Loucy (cell line): Measurements from ENCODE around the gene EPHB1.
"Not testable (repeated sequence)": the region's sequence is repeated elsewhere in the genome, so short reads cannot be mapped to it uniquely, and the experiment has no call there.

Source experiments
- H2AFZ ChIP-seq: fragments of 200-600 bp; sonication (generic); 2 replicates; pipeline ENCODE4 v1.6.0; 2016; ENCODE audit warnings: antibody characterized with exemption, mild to moderate bottlenecking, low read length, moderate library complexity
- H3F3A ChIP-seq: fragments of 200-600 bp; 2 replicates; pipeline ENCODE4 v1.6.0; 2016; ENCODE audit warnings: antibody characterized with exemption, low read depth, mild to moderate bottlenecking
- H3K27me3 ChIP-seq: fragments of 200-600 bp; sonication (generic); 2 replicates; pipeline ENCODE4 v1.6.1; 2014; ENCODE audit warnings: low read length, mild to moderate bottlenecking; ENCODE audit not compliant: insufficient read depth, poor library complexity, severe bottlenecking
- H3K36me3 ChIP-seq: fragments of 200-600 bp; sonication (generic); 2 replicates; pipeline ENCODE4 v1.6.1; 2016; ENCODE audit warnings: low read length; ENCODE audit not compliant: insufficient read depth
- H3K4me1 ChIP-seq: fragments of 200-600 bp; sonication (generic); 2 replicates; pipeline ENCODE4 v1.5.1; 2014; ENCODE audit warnings: low read length, mild to moderate bottlenecking; ENCODE audit not compliant: insufficient read depth, poor library complexity, severe bottlenecking
- H3K4me2 ChIP-seq: fragments of 200-600 bp; sonication (generic); 2 replicates; pipeline ENCODE4 v1.6.0; 2014; ENCODE audit warnings: antibody characterized with exemption, low read length, low read depth, mild to moderate bottlenecking; ENCODE audit not compliant: poor library complexity, severe bottlenecking
- H3K4me3 ChIP-seq: fragments of 200-600 bp; sonication (generic); 2 replicates; pipeline ENCODE4 v1.5.1; 2014; ENCODE audit warnings: low read length, mild to moderate bottlenecking, mixed read lengths; ENCODE audit not compliant: poor library complexity, severe bottlenecking
- H3K79me2 ChIP-seq: fragments of 200-600 bp; sonication (generic); 2 replicates; pipeline ENCODE4 v1.6.1; 2014; ENCODE audit warnings: low read length; ENCODE audit not compliant: insufficient read depth
- H3K9ac ChIP-seq: fragments of 200-600 bp; sonication (generic); 2 replicates; pipeline ENCODE4 v1.6.0; 2014; ENCODE audit warnings: mild to moderate bottlenecking, low read depth, low read length, moderate library complexity; ENCODE audit not compliant: poor library complexity, severe bottlenecking
- H3K9me2 ChIP-seq: fragments of 200-600 bp; sonication (generic); replicated peaks from 2 replicates; pipeline ENCODE4 v1.6.1; 2016; ENCODE audit warnings: low read depth, low read length, mixed read lengths
- H3K9me3 ChIP-seq: fragments of 200-600 bp; sonication (generic); 2 replicates; pipeline ENCODE4 v1.6.1; 2014; ENCODE audit warnings: mild to moderate bottlenecking, antibody characterized with exemption, low read length, low read depth; ENCODE audit not compliant: insufficient read depth
- H4K20me1 ChIP-seq: fragments of 200-600 bp; sonication (generic); 2 replicates; pipeline ENCODE4 v1.6.0; 2014; ENCODE audit warnings: antibody characterized with exemption, low read length, mild to moderate bottlenecking; ENCODE audit not compliant: insufficient read depth, poor library complexity, severe bottlenecking
- CTCF ChIP-seq: fragments of 200-600 bp; sonication (generic); conservative IDR thresholded peaks from 2 replicates; pipeline ENCODE4 v1.5.1; 2014; ENCODE audit warnings: mild to moderate bottlenecking, antibody characterized with exemption, low read length
- EZH2phosphoT487 ChIP-seq: fragments of 200-600 bp; IDR thresholded peaks from 2 replicates; pipeline ENCODE4 v1.6.1; 2018; ENCODE audit warnings: antibody characterized with exemption, mild to moderate bottlenecking, moderate library complexity, borderline replicate concordance

EPHB1 gene

GRCh38 chr3:135000465-135000864 lies 205.4 kb downstream of the EPHB1 start:
- Histone ChIP-seq H3K4me3 (no peak overlapping the region), H3K79me2 (no peaks in the 10 kb centered on the region), H2AFZ (no peak overlapping the region), H3K36me3 (no peaks in the 10 kb centered on the region), H3K27me3 (no peaks in the 10 kb centered on the region), H4K20me1 (no peaks in the 10 kb centered on the region), H3F3A (no peaks in the 10 kb centered on the region), H3K4me2 (no peak overlapping the region), H3K9me2 (no peaks in the 10 kb centered on the region), H3K4me1 (no peaks in the 10 kb centered on the region), H3K9ac (no peak overlapping the region), H3K9me3 (no peaks in the 10 kb centered on the region)
- TF ChIP-seq EZH2phosphoT487 (no peak), CTCF (no peak)

- H3K4me1 ChIP-seq, H3K27me3 ChIP-seq, H3K9me2 ChIP-seq, H3K9ac ChIP-seq, H2AFZ ChIP-seq, H3K36me3 ChIP-seq, H3K9me3 ChIP-seq, H3K4me2 ChIP-seq, H3K4me3 ChIP-seq, H3K79me2 ChIP-seq, H4K20me1 ChIP-seq, H3F3A ChIP-seq: not testable (repeated sequence)
Measured at GRCh38 chr3:135005616-135006015, 210.6 kb downstream of the EPHB1 start.

- TF ChIP-seq CTCF (no peak), EZH2phosphoT487 (no peak)
- H2AFZ ChIP-seq = no peak overlapping the region
Measured at GRCh38 chr3:135007607-135008006, 212.5 kb downstream of the EPHB1 start.

GRCh38 chr3:135008326-135008725 lies 213.3 kb downstream of the EPHB1 start:
- TF ChIP-seq EZH2phosphoT487 = no peak
- no peak for TF ChIP-seq CTCF
- Histone ChIP-seq H2AFZ (no peak overlapping the region), H3K4me2 (no peak overlapping the region), H3K9ac (no peak overlapping the region), H3K4me1 (no peaks in the 10 kb centered on the region), H3K36me3 (no peaks in the 10 kb centered on the region), H4K20me1 (no peaks in the 10 kb centered on the region), H3F3A (no peaks in the 10 kb centered on the region), H3K4me3 (no peak overlapping the region), H3K27me3 (no peaks in the 10 kb centered on the region), H3K9me3 (no peaks in the 10 kb centered on the region), H3K79me2 (no peaks in the 10 kb centered on the region), H3K9me2 (no peaks in the 10 kb centered on the region)

More at GRCh38 chr3:135007607-135008006, 212.5 kb downstream of the EPHB1 start:
- no peaks in the 10 kb centered on the region for H3K36me3 ChIP-seq
- no peaks in the 10 kb centered on the region for H3K4me1 ChIP-seq
- H3K9me2 ChIP-seq = no peaks in the 10 kb centered on the region
- H3F3A ChIP-seq = no peaks in the 10 kb centered on the region
- no peaks in the 10 kb centered on the region for H4K20me1 ChIP-seq
- H3K9ac ChIP-seq = no peak overlapping the region
- H3K9me3 ChIP-seq = no peaks in the 10 kb centered on the region
- no peaks in the 10 kb centered on the region for H3K79me2 ChIP-seq
- H3K27me3 ChIP-seq = no peaks in the 10 kb centered on the region
- no peak overlapping the region for H3K4me3 ChIP-seq
- no peak overlapping the region for H3K4me2 ChIP-seq
